ENCODE results near the gene AGO4.

- TF ChIP-seq POLR2A (IDR thresholded peaks at IDR 0.05; ENCODE audit: low read depth, low read length) (no peak), CTCF (conservative IDR thresholded peaks at IDR 0.05; ENCODE audit: low read depth, low read length) (no peak), NFE2L2 (IDR thresholded peaks at IDR 0.05; ENCODE audit: low read depth, low read length) (no peak), MXI1 (IDR thresholded peaks at IDR 0.05; ENCODE audit: borderline replicate concordance, low read depth, low read length) (no peak), USF2 (IDR thresholded peaks at IDR 0.05; ENCODE audit: low read depth, low read length) (no peak), RCOR1 (IDR thresholded peaks at IDR 0.05; ENCODE audit: insufficient replicate concordance, low read length) (no peak), RAD21 (IDR thresholded peaks at IDR 0.05; ENCODE audit: low read length) (no peak)
Observed at GRCh38 chr1:35844826-35845225, 37.0 kb downstream of the AGO4 start.

Data from IMR-90 (cell line).